Neuronal stem cell (in vitro differentiated cells): ENCODE measurements around the gene TMEM45B.

Source experiments
- DNase-seq: peaks from one replicate; pipeline ENCODE4 v3.0.0-alpha.2; 2013; ENCODE audit warnings: low spot score
- H2AFZ ChIP-seq: one replicate; pipeline ENCODE4 v1.6.1; 2013; ENCODE audit warnings: mild to moderate bottlenecking, low read length, inconsistent platforms
- H2AK5ac ChIP-seq: 2 replicates; pipeline ENCODE4 v1.6.1; 2013; ENCODE audit warnings: low read depth, mild to moderate bottlenecking, inconsistent platforms, low read length, moderate library complexity, mixed read lengths
- H2BK120ac ChIP-seq: 2 replicates; pipeline ENCODE4 v1.6.1; 2013; ENCODE audit warnings: low read depth, mild to moderate bottlenecking, inconsistent platforms, low read length, moderate library complexity, mixed read lengths
- H2BK12ac ChIP-seq: one replicate; pipeline ENCODE4 v1.6.1; 2013; ENCODE audit warnings: low read length, inconsistent platforms
- H2BK15ac ChIP-seq: 2 replicates; pipeline ENCODE4 v1.6.1; 2013; ENCODE audit warnings: mild to moderate bottlenecking, low read length, inconsistent platforms, mixed read lengths
- H2BK5ac ChIP-seq: one replicate; pipeline ENCODE4 v1.6.1; 2013; ENCODE audit warnings: inconsistent platforms, mild to moderate bottlenecking, low read length, moderate library complexity
- H3K14ac ChIP-seq: one replicate; pipeline ENCODE4 v1.6.1; 2013; ENCODE audit warnings: low read length, inconsistent platforms
- H3K18ac ChIP-seq: 2 replicates; pipeline ENCODE4 v1.6.1; 2013; ENCODE audit warnings: low read length, inconsistent platforms
- H3K23ac ChIP-seq: 2 replicates; pipeline ENCODE4 v1.6.1; 2013; ENCODE audit warnings: low read depth, mild to moderate bottlenecking, mixed read lengths, low read length, inconsistent platforms; ENCODE audit not compliant: poor library complexity
- H3K27ac ChIP-seq: replicated peaks from 3 replicates; pipeline ENCODE4 v1.5.1; 2013; ENCODE audit warnings: low read length, inconsistent platforms
- H3K27me3 ChIP-seq, 3 experiments: 2 replicates each; pipeline ENCODE4 v1.6.1; 2013; ENCODE audit warnings: low read length in 3 of 3, mild to moderate bottlenecking in 2 of 3, inconsistent platforms in 1 of 3, low read depth in 1 of 3, mixed read lengths in 1 of 3, moderate library complexity in 1 of 3; ENCODE audit not compliant: control insufficient read depth in 3 of 3, insufficient read depth in 3 of 3
- H3K36me3 ChIP-seq, 2 donors: replicated peaks in 1 of 2; 2 replicates each; pipeline ENCODE4 v1.6.1; 2013; ENCODE audit warnings: low read length in 2 of 2; ENCODE audit not compliant: control insufficient read depth in 2 of 2, insufficient read depth in 2 of 2
- H3K4ac ChIP-seq: 2 replicates; pipeline ENCODE4 v1.6.1; 2013; ENCODE audit warnings: inconsistent platforms, mild to moderate bottlenecking, low read length, moderate library complexity
- H3K4me1 ChIP-seq, 2 donors: 1 replicate in 1 of 2; 2 replicates in 1 of 2; pipeline ENCODE4 v1.6.1; 2013; ENCODE audit warnings: low read length in 2 of 2, low read depth in 1 of 2; ENCODE audit not compliant: control insufficient read depth in 2 of 2, insufficient read depth in 1 of 2
- H3K4me2 ChIP-seq: one replicate; pipeline ENCODE4 v1.6.1; 2013; ENCODE audit warnings: mild to moderate bottlenecking, low read length, inconsistent platforms; ENCODE audit not compliant: insufficient read depth, poor library complexity, severe bottlenecking
- H3K4me3 ChIP-seq, 2 donors: 2 replicates each; pipeline ENCODE4 v1.5.1; 2013; ENCODE audit warnings: low read length in 2 of 2, mild to moderate bottlenecking in 2 of 2, inconsistent platforms in 1 of 2, moderate library complexity in 1 of 2
- H3K79me1 ChIP-seq: one replicate; pipeline ENCODE4 v1.6.1; 2013; ENCODE audit warnings: low read depth, mild to moderate bottlenecking, inconsistent platforms, low read length, moderate library complexity
- H3K9ac ChIP-seq: one replicate; pipeline ENCODE4 v1.6.1; 2013; ENCODE audit warnings: mild to moderate bottlenecking, low read depth, low read length, inconsistent platforms; ENCODE audit not compliant: poor library complexity
- H3K9me3 ChIP-seq, 2 donors: replicated peaks in 1 of 2; 2 replicates each; pipeline versions ENCODE3 to v1.6.1; 2013; ENCODE audit warnings: low read length in 2 of 2, mild to moderate bottlenecking in 2 of 2, inconsistent platforms in 1 of 2, low read depth in 1 of 2, mixed read lengths in 1 of 2, moderate library complexity in 1 of 2; ENCODE audit not compliant: control insufficient read depth in 2 of 2, insufficient read depth in 1 of 2
- H4K8ac ChIP-seq: one replicate; pipeline ENCODE4 v1.6.1; 2013; ENCODE audit warnings: low read depth, mild to moderate bottlenecking, inconsistent platforms, low read length, moderate library complexity
- H4K91ac ChIP-seq: one replicate; pipeline ENCODE4 v1.6.1; 2013; ENCODE audit warnings: low read length, low read depth, mild to moderate bottlenecking, inconsistent platforms; ENCODE audit not compliant: poor library complexity
- WGBS, 2 donors: extraction: QIAGEN DNeasy Blood & Tissue Kit; methylation state at CpG; one replicate each; pipeline ENCODE4 v1.1.7; 2013; ENCODE audit warnings: missing lambda C conversion rate in 2 of 2, mixed read lengths in 1 of 2; ENCODE audit not compliant: insufficient read length in 2 of 2, insufficient replicate concordance in 1 of 2; ENCODE audit errors: extremely low coverage in 2 of 2; 5-methylcytosine and 5-hydroxymethylcytosine counted together

Gene TMEM45B

GRCh38 chr11:129895126-129896041 is 79.7 kb downstream of the TMEM45B start, which contains the start of gene NFRKB:
TSS of gene NFRKB (minus strand) at chr11:129895578. CDS start at chr11:129892849, 2,729 bp downstream.
- no CpG with 5 or more reads among the region's 77 CpGs for WGBS, 2 donors
- H2AK5ac ChIP-seq: peak within 1 kb of the TSS; percentile 33

GRCh38 chr11:129896062-129896461 is 80.4 kb downstream of the TMEM45B start:
- Histone ChIP-seq H2BK5ac (no peak overlapping the region), H2AK5ac (no peak overlapping the region), H3K9me3 (no peaks in the 10 kb centered on the region), H3K14ac (no peak overlapping the region), H3K27ac (no peak overlapping the region), H3K18ac (no peak overlapping the region), H4K8ac (no peak overlapping the region), H3K4ac (no peak overlapping the region), H3K23ac (no peak overlapping the region), H3K4me2 (peak overlapping the region; percentile 58), H2BK120ac (no peak overlapping the region), H2BK15ac (no peak overlapping the region), H2BK12ac (no peak overlapping the region), H3K79me1 (peaks cover 2% of the 10 kb centered on the region), H3K4me3 (peak overlapping the region in 1 of 2 donors; percentile 69), H4K91ac (no peak overlapping the region), H3K4me1 (peaks cover 5 to 7% of the 10 kb centered on the region in 2 donors), H3K36me3 (peaks cover 9 to 40% of the 10 kb centered on the region in 2 donors), H2AFZ (peak overlapping the region; percentile 98), H3K27me3 (no peaks in the 10 kb centered on the region), H3K9ac (no peak overlapping the region)
- DNase-seq: no peak
- WGBS, 2 donors: no CpG with 5 or more reads among the region's 9 CpGs

More at GRCh38 chr11:129895126-129896041, 79.7 kb downstream of the TMEM45B start, which contains the start of gene NFRKB:
- Histone ChIP-seq H4K91ac (no peak within 1 kb of the TSS), H2BK12ac (no peak within 1 kb of the TSS), H2BK5ac (no peak within 1 kb of the TSS), H2AFZ (peak within 1 kb of the TSS; percentile 98), H3K36me3 (peaks cover 11 to 46% of the 10 kb centered on the region in 2 donors), H3K9ac (peak within 1 kb of the TSS; percentile 94), H3K14ac (no peak within 1 kb of the TSS), H3K18ac (peak within 1 kb of the TSS; percentile 95), H3K4me1 (peaks cover 5 to 7% of the 10 kb centered on the region in 2 donors), H3K4me2 (peak within 1 kb of the TSS; percentile 75), H3K79me1 (peaks cover 2% of the 10 kb centered on the region), H3K4me3 (peak within 1 kb of the TSS; percentile 69 to 97), H3K23ac (peak within 1 kb of the TSS; percentile 47), H3K27ac (no peak within 1 kb of the TSS), H3K9me3 (no peaks in the 10 kb centered on the region), H2BK15ac (no peak within 1 kb of the TSS), H3K27me3 (no peaks in the 10 kb centered on the region), H4K8ac (no peak within 1 kb of the TSS), H2BK120ac (no peak within 1 kb of the TSS), H3K4ac (no peak within 1 kb of the TSS)
- DNase-seq: peak; percentile 83

- H3K4me1 ChIP-seq: no peaks in the 10 kb centered on the region
- no peak overlapping the region for H2BK5ac ChIP-seq
- H3K4me2 ChIP-seq: no peak overlapping the region
- H3K18ac ChIP-seq: no peak overlapping the region
- no CpG with 5 or more reads among the region's 8 CpGs for WGBS, 2 donors
- H3K9ac ChIP-seq: no peak overlapping the region
- H3K79me1 ChIP-seq: no peaks in the 10 kb centered on the region
- peaks cover 8 to 50% of the 10 kb centered on the region in 2 donors for H3K36me3 ChIP-seq
- H3K27me3 ChIP-seq: no peaks in the 10 kb centered on the region
- H3K4me3 ChIP-seq: no peak overlapping the region
- H2AFZ ChIP-seq: no peak overlapping the region
- no peak overlapping the region for H2BK120ac ChIP-seq
- no peak overlapping the region for H3K14ac ChIP-seq
- DNase-seq: no peak
- H2BK12ac ChIP-seq: no peak overlapping the region
- no peak overlapping the region for H4K8ac ChIP-seq
- no peak overlapping the region for H2AK5ac ChIP-seq
- H3K9me3 ChIP-seq: no peaks in the 10 kb centered on the region
- no peak overlapping the region for H3K4ac ChIP-seq
- H3K27ac ChIP-seq: no peak overlapping the region
- no peak overlapping the region for H2BK15ac ChIP-seq
- H3K23ac ChIP-seq: no peak overlapping the region
- no peak overlapping the region for H4K91ac ChIP-seq
Measured at GRCh38 chr11:129905402-129905801, 89.8 kb downstream of the TMEM45B start.
